K562 (cell line): Measurements from ENCODE around the gene SETD1B. TPM values are rescaled to one million over a fixed set of nuclear protein-coding genes. Genes with fewer than 3 reads are reported as not detected.

Experiments
- ATAC-seq: fragments of 200-7000 bp; cut with Tn5 transposase; 3 replicates; pipeline ENCODE4 v1.9.1; 2020; ENCODE audit warnings: moderate library complexity
- BruUV-seq: library from RNA; stranded (reverse); fragments of 400-500 nt; replicated peaks from 2 replicates; lab custom pipeline; 2021; lab: Mats Ljungman, UMichigan
- CTCF ChIA-PET: fragments of 300-600 bp; formaldehyde crosslinking; extraction: SDS; loops from one replicate; lab custom pipeline; 2021; ENCODE audit warnings: low intra/inter-chr PET ratio; lab: Yijun Ruan, JAX
- POLR2A ChIA-PET: fragments of 300-600, 350-650 bp; sonication (Branson Sonifier 250); formaldehyde crosslinking; extraction: SDS; loops from one replicate; lab custom pipeline; 2021; ENCODE audit warnings: antibody characterized with exemption, inconsistent platforms; lab: Yijun Ruan, JAX
- DNase-seq, 4 experiments: peaks; one replicate each; pipeline versions ENCODE4 v3.0.0 to v3.0.0-alpha.2; 2011 to 2018; ENCODE audit warnings: low spot score in 3 of 4, mixed read lengths in 3 of 4; ENCODE audit errors: extremely low read depth in 1 of 4
- FAIRE-seq: peaks from 2 replicates; lab custom pipeline; 2011; peaks lifted over from hg19 to GRCh38; lab: Jason Lieb, UNC
- H2AFZ ChIP-seq: 2 replicates; pipeline ENCODE4 v1.6.0; 2011; ENCODE audit warnings: low read depth, low read length, control low read depth, inconsistent platforms
- H3K27ac ChIP-seq: fragments of 200-600 bp; 3 replicates; pipeline ENCODE4 v1.8.0; 2011; ENCODE audit warnings: low read depth, mild to moderate bottlenecking, control low read depth, inconsistent platforms, low read length, moderate library complexity, mixed read lengths; ENCODE audit errors: extremely low read depth
- H3K27me3 ChIP-seq, 2 experiments: fragments of 300-600 bp in 1 of 2; 2 replicates in 1 of 2; 3 replicates in 1 of 2; pipeline versions ENCODE4 v1.6.0 to v1.8.0; 2011; ENCODE audit warnings: inconsistent platforms in 2 of 2, low read length in 2 of 2, mild to moderate bottlenecking in 1 of 2, mixed read lengths in 1 of 2, moderate library complexity in 1 of 2; ENCODE audit not compliant: control insufficient read depth in 2 of 2, insufficient read depth in 2 of 2
- H3K36me3 ChIP-seq: fragments of 300-600 bp; 3 replicates; pipeline ENCODE4 v1.8.0; 2011; ENCODE audit warnings: mild to moderate bottlenecking, low read length, inconsistent platforms; ENCODE audit not compliant: control insufficient read depth, insufficient read depth
- H3K4me1 ChIP-seq, 2 experiments: fragments of 200-600 bp in 1 of 2; replicated peaks in 1 of 2; 2 replicates in 1 of 2; 3 replicates in 1 of 2; pipeline versions ENCODE4 v1.5.1 to v1.8.0; 2011; ENCODE audit warnings: inconsistent platforms in 2 of 2, low read length in 2 of 2, mild to moderate bottlenecking in 1 of 2, mixed read lengths in 1 of 2, moderate library complexity in 1 of 2; ENCODE audit not compliant: control insufficient read depth in 2 of 2, insufficient read depth in 2 of 2
- H3K4me2 ChIP-seq: 2 replicates; pipeline ENCODE4 v1.6.1; 2011; ENCODE audit warnings: low read length, control low read depth, inconsistent platforms, mixed read lengths; ENCODE audit not compliant: insufficient read depth
- H3K4me3 ChIP-seq: fragments of 200-600 bp; sonication (generic), shearing (Covaris generic); 2 replicates; pipeline ENCODE4 v1.5.1; 2016; ENCODE audit warnings: control low read depth, inconsistent platforms
- H3K79me2 ChIP-seq: fragments of 200-600 bp; 3 replicates; pipeline ENCODE4 v1.8.0; 2011; ENCODE audit warnings: low read length, inconsistent platforms; ENCODE audit not compliant: control insufficient read depth, insufficient read depth
- H3K9ac ChIP-seq, 2 experiments: 2 replicates each; pipeline versions ENCODE4 v1.6.0 to v1.6.1; 2011; ENCODE audit warnings: low read depth in 2 of 2, low read length in 2 of 2, control low read depth in 1 of 2, inconsistent platforms in 1 of 2, mild to moderate bottlenecking in 1 of 2, mixed read lengths in 1 of 2; ENCODE audit not compliant: insufficient read depth in 1 of 2
- H3K9me1 ChIP-seq: one replicate; pipeline ENCODE4 v1.6.0; 2011; ENCODE audit warnings: inconsistent platforms, mild to moderate bottlenecking, low read length, moderate library complexity; ENCODE audit not compliant: control insufficient read depth, insufficient read depth
- H3K9me3 ChIP-seq: replicated peaks from 2 replicates; pipeline ENCODE4 v1.5.1; 2011; ENCODE audit warnings: low read depth, low read length, inconsistent platforms; ENCODE audit not compliant: control insufficient read depth, insufficient read depth
- H4K20me1 ChIP-seq: replicated peaks from 2 replicates; pipeline ENCODE4 v1.6.1; 2011; ENCODE audit warnings: low read length, inconsistent platforms, mixed read lengths; ENCODE audit not compliant: control insufficient read depth, insufficient read depth
- ELF1 ChIP-seq: fragments of 200-800 bp; sonication (Bioruptor generic); IDR thresholded peaks from 2 replicates; pipeline ENCODE4 v1.6.1; 2016; ENCODE audit warnings: missing genetic modification characterization, missing compliant biosample characterization
- FOXK2 ChIP-seq, 2 experiments: fragments of 450-650 bp; IDR thresholded peaks in 1 of 2; conservative IDR thresholded peaks in 1 of 2; 2 replicates each; pipeline ENCODE4 v1.6.1; 2016; ENCODE audit warnings: low read depth in 2 of 2, mild to moderate bottlenecking in 1 of 2
- HDAC1 ChIP-seq, 2 experiments: fragments of 450-650 bp; IDR thresholded peaks; 2 replicates each; pipeline ENCODE4 v1.6.1; 2016 to 2017; ENCODE audit warnings: inconsistent platforms in 1 of 2, mild to moderate bottlenecking in 1 of 2, moderate library complexity in 1 of 2
- IFI16 ChIP-seq: fragments of 250-450 bp; sonication (Bioruptor Pico); IDR thresholded peaks from 2 replicates; pipeline ENCODE4 v2.1.2; 2022; ENCODE audit warnings: mild to moderate bottlenecking, inconsistent platforms
- POLR2G ChIP-seq: fragments of 200-400 bp; formaldehyde crosslinking; IDR thresholded peaks from 2 replicates; pipeline ENCODE4 v1.6.1; 2017; ENCODE audit warnings: low read depth, mild to moderate bottlenecking, antibody characterized with exemption, low read length, moderate library complexity
- PTBP1 ChIP-seq: fragments of 200-400 bp; formaldehyde crosslinking; IDR thresholded peaks from 2 replicates; pipeline ENCODE4 v1.6.1; 2017; ENCODE audit warnings: low read depth, low read length
- SAP30 ChIP-seq: fragments of 200-600 bp; sonication (generic); IDR thresholded peaks from 2 replicates; pipeline ENCODE4 v1.6.1; 2012; ENCODE audit warnings: borderline replicate concordance, low read depth, mild to moderate bottlenecking, moderate library complexity, low read length, control low read depth, inconsistent platforms; ENCODE audit not compliant: insufficient read depth, poor library complexity, severe bottlenecking
- SIN3A ChIP-seq, 2 experiments: fragments of 150-350 bp in 1 of 2; IDR thresholded peaks; 2 replicates each; pipeline ENCODE4 v1.6.1; 2011 to 2016; ENCODE audit warnings: borderline replicate concordance in 2 of 2, low read depth in 2 of 2, low read length in 2 of 2, mild to moderate bottlenecking in 2 of 2, moderate library complexity in 2 of 2; ENCODE audit not compliant: control insufficient read depth in 1 of 2
- SMC3 ChIP-seq: conservative IDR thresholded peaks from 2 replicates; pipeline ENCODE4 v1.6.1; 2011; ENCODE audit warnings: low read depth, low read length, improper control_type of control experiment; ENCODE audit not compliant: insufficient read depth
- SPI1 ChIP-seq: IDR thresholded peaks from 2 replicates; pipeline ENCODE4 v1.6.1; 2011; ENCODE audit warnings: low read depth, low read length, control low read depth, borderline replicate concordance
- ZBTB7A ChIP-seq: IDR thresholded peaks from 2 replicates; pipeline ENCODE4 v1.6.1; 2011; ENCODE audit warnings: low read depth, mild to moderate bottlenecking, low read length, moderate library complexity, borderline replicate concordance; ENCODE audit not compliant: control insufficient read depth
- ZNF3 ChIP-seq: fragments of 250-450 bp; sonication (Bioruptor Pico); IDR thresholded peaks from 2 replicates; pipeline ENCODE4 v1.5.0; 2021; ENCODE audit warnings: mild to moderate bottlenecking, moderate library complexity
- WGBS: fragments of 100-300 bp; shearing (Covaris generic); methylation state at CpG from one replicate; pipeline ENCODE4 v1.1.6; 2016; ENCODE audit warnings: low coverage, mixed read lengths; ENCODE audit not compliant: insufficient coverage; ENCODE audit errors: missing lambda C conversion rate; 5-methylcytosine and 5-hydroxymethylcytosine counted together
- in situ Hi-C: fragments of 300-500 bp; cut with MboI; formaldehyde crosslinking; loops from 4 replicates; pipeline ENCODE4 v1.15.0; 2018; ENCODE audit warnings: inconsistent platforms, mixed read lengths
- intact Hi-C: fragments of 100-400 bp; cut with micrococcal nuclease; formaldehyde crosslinking; loops from 2 replicates; pipeline ENCODE4 v1.14.2; 2022
- polyA plus RNA-seq, 8 experiments: library from polyadenylated mRNA; depleted of rRNA in 4 of 8; stranded (reverse) in 5 of 8; unstranded in 3 of 8; fragments of >200 nt; fragmentation: Nextera tagmentation in 2 of 8; fragmentation: Illumina TruSeq in 1 of 8; extraction: Ambion mirVana in 2 of 8; extraction: Trizol in 1 of 8; gene quantifications; 2 replicates each; pipeline versions ENCODE4 v1.2.1 to v1.2.3, GENCODE V29; 2011 to 2014; ENCODE audit warnings: inconsistent platforms in 1 of 8, missing spikeins in 1 of 8
- total RNA-seq, 7 experiments: library from RNA; depleted of rRNA in 6 of 7; stranded (reverse); fragments of >200 nt in 6 of 7; fragmentation: Illumina TruSeq in 2 of 7; extraction: Trizol in 2 of 7; gene quantifications; 2 replicates each; pipeline versions ENCODE4 v1.2.1 to v1.2.3, GENCODE V29; 2011 to 2021; ENCODE audit warnings: low replicate concordance in 1 of 7
- TF ChIP-seq, protein P1 (sequence below), 2 experiments: fragments of 450-650 bp; conservative IDR thresholded peaks; 2 replicates each; pipeline ENCODE4 v1.6.1; 2017; ENCODE audit warnings: mild to moderate bottlenecking in 2 of 2, moderate library complexity in 2 of 2
- TF ChIP-seq, protein P2 (sequence below), 3 experiments: fragments of 200-800 bp in 1 of 3; sonication (Bioruptor generic) in 1 of 3; sonication (generic) in 1 of 3; formaldehyde crosslinking in 1 of 3; IDR thresholded peaks; 2 replicates each; pipeline versions ENCODE4 v1.6.1 to v1.8.0; 2016 to 2022; ENCODE audit warnings: mild to moderate bottlenecking in 2 of 3, missing compliant biosample characterization in 2 of 3, missing genetic modification characterization in 2 of 3, missing genetic modification reagents in 1 of 3
- TF ChIP-seq, protein P3 (sequence below): fragments of 200-800 bp; sonication (Bioruptor generic); IDR thresholded peaks from 2 replicates; pipeline ENCODE4 v1.6.1; 2017; ENCODE audit warnings: missing genetic modification characterization, missing compliant biosample characterization

The SETD1B gene
- total and polyA plus RNA-seq, 9 of the 15 experiments (the other 6 are each of a cell fraction or from before 2014, with no cell fraction given): 0.48 to 26.6 (median 2.3) TPM

DNA sequence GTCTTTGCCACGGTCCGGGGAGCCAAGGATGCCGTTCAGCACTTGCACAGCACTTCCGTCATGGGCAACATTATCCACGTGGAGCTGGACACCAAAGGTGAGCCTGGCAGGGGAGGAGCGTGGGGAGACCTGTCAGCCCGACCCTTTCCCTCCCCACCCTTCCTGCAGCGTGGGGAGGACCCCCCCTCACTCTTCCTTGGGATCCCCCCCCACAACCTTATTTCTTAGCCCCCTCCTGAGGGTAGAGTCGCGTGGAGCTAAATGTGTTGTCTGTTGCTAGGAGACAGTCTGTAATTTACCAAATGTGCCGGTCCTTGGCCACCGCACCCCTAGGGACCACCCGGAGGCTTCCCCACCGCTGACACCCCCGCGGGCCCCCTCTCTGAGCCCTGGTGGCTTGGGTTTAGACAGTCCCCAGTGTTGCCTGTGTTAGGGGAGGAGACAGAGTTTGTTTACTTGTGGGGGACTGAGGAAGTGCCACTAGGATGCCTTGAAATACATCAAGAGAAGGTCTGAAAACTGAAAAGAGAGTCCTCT lies 2.3 kb downstream of the SETD1B start:
- no peaks in the 10 kb centered on the region for H3K27me3 ChIP-seq
- H3K4me2 ChIP-seq: peak overlapping the region; percentile 93
- peak overlapping the region; percentile 79 to 91 for H3K9ac ChIP-seq
- H3K4me3 ChIP-seq: peak overlapping the region; percentile 80
- 1% methylated on average over 16 of the region's 16 CpGs for WGBS
- H3K36me3 ChIP-seq: peaks cover 53% of the 10 kb centered on the region
- POLR2A ChIA-PET: interaction anchor here (0.6 to 12.1 kb wide), 5 partner anchors 9 to 148 kb away, joined by 3 to 194 read pairs (median 4); partner anchors contain the start of gene RHOF
- no peaks in the 10 kb centered on the region for H3K9me3 ChIP-seq
- peaks cover 83% of the 10 kb centered on the region for H3K79me2 ChIP-seq
- H4K20me1 ChIP-seq: peaks cover 8% of the 10 kb centered on the region; the same call in 1 of the 2 replicates
- DNase-seq (peak in 2 of 4 experiments; percentile 29 to 49), ATAC-seq (peak; percentile 10; the same call in 1 of the 3 replicates), FAIRE-seq (peak; percentile 70)
- CTCF ChIA-PET: interaction anchor here (0.9 kb wide), 1 partner anchor 9 kb away, joined by 4 read pairs; no protein-coding TSS in a partner anchor
- peaks cover 13 to 56% of the 10 kb centered on the region in 2 experiments for H3K4me1 ChIP-seq
- in situ Hi-C loops: no loop called here
- TSS peak; percentile 24 for BruUV-seq
- no peaks in the 10 kb centered on the region for H3K9me1 ChIP-seq
- intact Hi-C loops: no loop called here
- peak overlapping the region; percentile 99; the same call in 2 of the 3 replicates for H3K27ac ChIP-seq
- no peak overlapping the region for H2AFZ ChIP-seq
- TF ChIP-seq IFI16 (CRISPR knock-in tag) (no peak), ELF1 (tag) (0 out of 2 replicates have a peak, but pooled peaks have one; percentile 40), ZBTB7A (0 out of 2 replicates have a peak, but pooled peaks have one; percentile 19), FOXK2 (conservative IDR thresholded peaks at IDR 0.05 in 1 of 2, IDR thresholded peaks at IDR 0.05 in 1 of 2; ENCODE audit: low read depth in 2 of 2) (peak in 1 of 2 experiments; percentile 53; a peak in 2 of 4 replicates), ZNF3 (CRISPR knock-in tag) (no peak), POLR2G (0 out of 2 replicates have a peak, but pooled peaks have one; percentile 0), PTBP1 (no peak), HDAC1 (IDR thresholded peaks at IDR 0.05) (peak in 1 of 2 experiments; percentile 95; a peak in 2 of 4 replicates), SIN3A (IDR thresholded peaks at IDR 0.05; ENCODE audit: borderline replicate concordance in 2 of 2, control insufficient read depth in 1 of 2, low read depth in 2 of 2, low read length in 2 of 2) (peak; percentile 81 to 83; a peak in 2 of 4 replicates), SAP30 (peak; percentile 93), SPI1 (peak; percentile 81), SMC3 (0 out of 2 replicates have a peak, but pooled peaks have one; percentile 2)
- TF ChIP-seq, protein P1, sequence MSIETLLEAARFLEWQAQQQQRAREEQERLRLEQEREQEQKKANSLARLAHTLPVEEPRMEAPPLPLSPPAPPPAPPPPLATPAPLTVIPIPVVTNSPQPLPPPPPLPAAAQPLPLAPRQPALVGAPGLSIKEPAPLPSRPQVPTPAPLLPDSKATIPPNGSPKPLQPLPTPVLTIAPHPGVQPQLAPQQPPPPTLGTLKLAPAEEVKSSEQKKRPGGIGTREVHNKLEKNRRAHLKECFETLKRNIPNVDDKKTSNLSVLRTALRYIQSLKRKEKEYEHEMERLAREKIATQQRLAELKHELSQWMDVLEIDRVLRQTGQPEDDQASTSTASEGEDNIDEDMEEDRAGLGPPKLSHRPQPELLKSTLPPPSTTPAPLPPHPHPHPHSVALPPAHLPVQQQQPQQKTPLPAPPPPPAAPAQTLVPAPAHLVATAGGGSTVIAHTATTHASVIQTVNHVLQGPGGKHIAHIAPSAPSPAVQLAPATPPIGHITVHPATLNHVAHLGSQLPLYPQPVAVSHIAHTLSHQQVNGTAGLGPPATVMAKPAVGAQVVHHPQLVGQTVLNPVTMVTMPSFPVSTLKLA (conservative IDR thresholded peaks at IDR 0.05): peak; percentile 94 to 96
- TF ChIP-seq, protein P2, sequence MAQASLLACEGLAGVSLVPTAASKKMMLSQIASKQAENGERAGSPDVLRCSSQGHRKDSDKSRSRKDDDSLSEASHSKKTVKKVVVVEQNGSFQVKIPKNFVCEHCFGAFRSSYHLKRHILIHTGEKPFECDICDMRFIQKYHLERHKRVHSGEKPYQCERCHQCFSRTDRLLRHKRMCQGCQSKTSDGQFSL (CRISPR knock-in tag; IDR thresholded peaks at IDR 0.05): 0 out of 2 replicates have a peak, but pooled peaks have one; percentile 49
- TF ChIP-seq, protein P2 (tag; IDR thresholded peaks at IDR 0.05): no peak
- TF ChIP-seq, protein P3, sequence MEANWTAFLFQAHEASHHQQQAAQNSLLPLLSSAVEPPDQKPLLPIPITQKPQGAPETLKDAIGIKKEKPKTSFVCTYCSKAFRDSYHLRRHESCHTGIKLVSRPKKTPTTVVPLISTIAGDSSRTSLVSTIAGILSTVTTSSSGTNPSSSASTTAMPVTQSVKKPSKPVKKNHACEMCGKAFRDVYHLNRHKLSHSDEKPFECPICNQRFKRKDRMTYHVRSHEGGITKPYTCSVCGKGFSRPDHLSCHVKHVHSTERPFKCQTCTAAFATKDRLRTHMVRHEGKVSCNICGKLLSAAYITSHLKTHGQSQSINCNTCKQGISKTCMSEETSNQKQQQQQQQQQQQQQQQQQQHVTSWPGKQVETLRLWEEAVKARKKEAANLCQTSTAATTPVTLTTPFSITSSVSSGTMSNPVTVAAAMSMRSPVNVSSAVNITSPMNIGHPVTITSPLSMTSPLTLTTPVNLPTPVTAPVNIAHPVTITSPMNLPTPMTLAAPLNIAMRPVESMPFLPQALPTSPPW: peak; percentile 12; the same call in 1 of the 2 replicates
